NAMALWA (cell line): ENCODE measurements around the gene IREB2.
"Not testable (repeated sequence)": the region's sequence is repeated elsewhere in the genome, so short reads cannot be mapped to it uniquely, and the experiment has no call there.

Source experiments
- DNase-seq: peaks from one replicate; pipeline ENCODE4 v3.0.0-alpha.2; 2015; ENCODE audit warnings: low spot score

Gene IREB2, protein sequence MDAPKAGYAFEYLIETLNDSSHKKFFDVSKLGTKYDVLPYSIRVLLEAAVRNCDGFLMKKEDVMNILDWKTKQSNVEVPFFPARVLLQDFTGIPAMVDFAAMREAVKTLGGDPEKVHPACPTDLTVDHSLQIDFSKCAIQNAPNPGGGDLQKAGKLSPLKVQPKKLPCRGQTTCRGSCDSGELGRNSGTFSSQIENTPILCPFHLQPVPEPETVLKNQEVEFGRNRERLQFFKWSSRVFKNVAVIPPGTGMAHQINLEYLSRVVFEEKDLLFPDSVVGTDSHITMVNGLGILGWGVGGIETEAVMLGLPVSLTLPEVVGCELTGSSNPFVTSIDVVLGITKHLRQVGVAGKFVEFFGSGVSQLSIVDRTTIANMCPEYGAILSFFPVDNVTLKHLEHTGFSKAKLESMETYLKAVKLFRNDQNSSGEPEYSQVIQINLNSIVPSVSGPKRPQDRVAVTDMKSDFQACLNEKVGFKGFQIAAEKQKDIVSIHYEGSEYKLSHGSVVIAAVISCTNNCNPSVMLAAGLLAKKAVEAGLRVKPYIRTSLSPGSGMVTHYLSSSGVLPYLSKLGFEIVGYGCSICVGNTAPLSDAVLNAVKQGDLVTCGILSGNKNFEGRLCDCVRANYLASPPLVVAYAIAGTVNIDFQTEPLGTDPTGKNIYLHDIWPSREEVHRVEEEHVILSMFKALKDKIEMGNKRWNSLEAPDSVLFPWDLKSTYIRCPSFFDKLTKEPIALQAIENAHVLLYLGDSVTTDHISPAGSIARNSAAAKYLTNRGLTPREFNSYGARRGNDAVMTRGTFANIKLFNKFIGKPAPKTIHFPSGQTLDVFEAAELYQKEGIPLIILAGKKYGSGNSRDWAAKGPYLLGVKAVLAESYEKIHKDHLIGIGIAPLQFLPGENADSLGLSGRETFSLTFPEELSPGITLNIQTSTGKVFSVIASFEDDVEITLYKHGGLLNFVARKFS

DNA sequence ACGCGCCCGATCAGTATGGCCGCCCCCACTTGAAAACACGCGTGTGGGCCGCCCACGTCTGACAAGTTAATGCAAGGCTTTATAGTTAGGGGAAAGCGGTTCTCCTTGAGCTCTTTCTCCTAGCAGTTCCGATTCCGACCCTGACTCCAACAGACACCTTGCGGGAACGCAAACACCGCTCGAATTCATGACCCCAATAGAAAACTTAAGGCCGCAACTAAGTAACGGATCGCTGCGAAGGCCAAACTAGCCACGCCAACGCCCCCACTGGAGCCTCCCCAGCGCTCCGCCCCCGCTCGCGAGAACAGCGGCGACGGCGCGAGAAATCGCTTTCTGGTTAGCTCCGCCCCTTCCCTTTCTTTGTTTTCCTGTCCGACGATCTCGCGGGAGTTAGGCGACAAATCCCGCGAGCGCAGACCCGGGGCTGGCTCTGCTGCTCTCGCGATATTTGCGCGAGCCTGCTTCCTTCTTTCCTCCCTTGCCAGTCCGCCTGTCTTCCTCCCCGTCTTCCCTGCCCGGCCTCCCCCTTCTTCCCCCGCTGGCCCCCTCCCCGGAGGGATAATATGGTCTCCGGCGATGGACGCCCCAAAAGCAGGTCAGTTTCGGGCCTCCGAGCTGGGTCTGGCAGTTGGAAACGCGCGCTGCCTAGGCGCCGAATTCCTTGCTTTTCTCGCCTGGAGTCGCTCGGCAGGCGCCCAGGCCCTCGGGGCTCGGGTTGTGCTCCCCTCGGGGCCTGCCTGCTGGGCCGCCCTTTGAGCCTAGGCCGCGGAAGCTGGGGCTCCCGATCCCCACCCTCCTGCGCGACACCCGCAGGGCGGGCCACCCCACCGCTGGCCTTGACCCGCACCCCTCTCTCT is at the start of gene IREB2:
Gene IREB2 (plus strand): TSS at position 455 of the 857 bp plus-strand sequence. CDS start 122 bp downstream, at position 577.
- DNase-seq = peak; percentile 99

DNA sequence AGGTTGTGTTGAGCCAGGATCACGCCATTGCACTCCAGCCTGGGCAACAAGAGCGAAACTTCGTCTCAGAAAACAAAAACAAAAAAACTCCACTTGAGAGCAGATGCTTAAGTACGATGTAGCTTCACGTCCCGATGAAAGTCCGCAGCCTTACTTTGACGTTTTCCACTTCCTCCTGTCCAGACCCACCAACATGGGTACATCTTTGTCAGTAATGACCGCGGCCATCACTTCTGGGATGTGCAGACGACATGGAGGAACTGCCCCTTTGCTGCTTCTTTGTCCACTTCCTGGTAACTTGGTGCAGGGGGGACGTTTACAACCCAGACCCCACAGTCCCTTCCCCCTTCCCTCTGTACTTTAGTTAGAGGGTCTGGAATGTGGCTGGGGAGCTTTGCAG is 49.2 kb upstream of the IREB2 start:
- DNase-seq = no peak

DNA sequence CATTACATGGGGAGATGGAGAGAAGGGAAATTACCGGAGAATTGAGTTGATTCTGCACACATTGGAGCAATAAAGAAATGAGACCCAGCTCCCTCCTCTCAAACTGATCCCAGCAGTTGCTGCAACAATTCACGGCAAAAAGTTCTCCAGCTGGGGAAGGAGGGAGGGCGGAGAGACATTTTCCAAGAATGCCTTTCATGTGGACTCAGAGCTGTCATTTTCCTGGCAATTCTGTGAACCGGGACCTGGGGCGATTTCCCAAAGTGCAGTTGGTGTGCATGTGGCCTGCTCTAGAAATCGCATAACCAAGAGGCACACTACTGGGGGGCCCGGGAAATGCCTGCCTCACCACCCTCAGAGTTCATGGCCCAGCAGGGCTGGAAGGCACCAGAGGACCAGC is 48.7 kb upstream of the IREB2 start:
- no peak for DNase-seq

DNA sequence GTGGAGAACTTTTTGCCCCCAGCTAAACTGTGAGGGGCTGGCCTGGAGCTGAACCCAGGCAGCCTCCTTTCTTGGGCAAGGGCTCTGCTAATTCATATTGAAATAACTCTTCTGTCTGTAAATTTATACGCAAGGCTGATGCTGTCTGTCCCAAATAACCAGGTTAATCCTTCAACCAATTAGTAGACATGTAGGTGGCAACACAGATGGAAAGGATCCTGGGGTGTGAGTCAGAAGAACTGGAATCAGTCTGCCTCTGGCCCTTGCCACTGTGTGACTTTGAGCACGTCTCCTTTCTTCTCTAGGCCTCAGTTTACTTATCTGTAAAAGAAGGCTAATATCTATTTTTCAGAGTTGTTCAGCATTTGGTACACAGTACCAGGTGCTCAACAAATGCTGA is 48.3 kb upstream of the IREB2 start:
- no peak for DNase-seq

DNA sequence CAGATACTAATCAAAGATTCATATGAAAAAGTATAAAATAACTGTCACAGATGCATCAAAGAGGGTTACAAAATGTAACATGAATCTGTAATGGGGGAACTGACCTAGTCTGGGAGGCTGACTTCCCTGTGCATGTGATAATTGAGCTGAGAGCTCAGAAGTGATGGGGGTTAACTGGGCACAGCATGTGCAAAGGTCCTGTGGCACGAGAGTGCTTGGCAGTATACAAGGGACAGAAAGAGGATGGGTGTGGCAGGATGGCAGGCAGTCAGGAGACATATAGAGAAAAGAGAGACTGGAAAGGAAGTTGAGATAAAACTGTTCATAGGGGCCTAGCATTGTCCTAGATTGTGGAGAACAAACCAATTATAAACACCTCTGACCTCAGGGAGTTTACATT is 47.8 kb upstream of the IREB2 start:
- no peak for DNase-seq

DNA sequence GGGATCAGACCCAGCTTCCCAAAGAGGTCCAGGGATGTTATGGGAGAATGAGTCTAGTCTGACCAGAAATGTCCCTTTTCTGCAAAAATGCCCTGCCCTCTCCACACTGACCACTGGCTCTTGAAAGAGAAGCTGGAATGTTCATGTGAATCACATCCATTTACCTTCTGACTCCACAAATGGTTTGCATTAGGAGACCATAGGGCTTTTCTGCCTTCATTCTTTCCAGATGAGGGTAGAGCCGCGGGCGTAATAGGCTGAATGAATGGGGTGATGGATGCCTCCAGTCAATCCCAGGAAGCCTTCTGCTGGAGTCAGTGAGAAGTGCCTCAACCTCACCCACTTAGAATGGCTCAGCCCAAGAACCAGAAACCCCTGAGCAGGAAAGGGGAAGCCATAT is 47.2 kb upstream of the IREB2 start:
- DNase-seq = no peak

DNA sequence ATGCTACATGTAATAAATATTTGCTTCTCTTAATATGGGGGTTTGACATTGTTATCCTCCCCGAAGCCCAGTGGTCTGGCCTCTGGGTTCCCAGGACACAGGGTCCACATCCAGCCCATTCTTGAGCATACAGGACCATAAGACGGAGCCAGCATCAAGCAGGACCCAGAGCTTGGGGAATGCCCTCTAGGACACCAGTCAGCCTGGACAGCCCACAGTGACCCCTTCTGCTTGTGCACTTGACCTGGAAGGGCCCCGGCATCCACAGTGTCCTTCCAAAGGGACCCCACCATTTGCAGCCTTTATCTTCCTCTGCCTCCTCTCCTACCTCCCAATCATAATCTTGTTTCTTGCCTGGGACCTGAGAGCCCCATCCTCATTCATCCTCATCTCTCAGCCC is 46.2 kb upstream of the IREB2 start:
- DNase-seq = no peak

DNA sequence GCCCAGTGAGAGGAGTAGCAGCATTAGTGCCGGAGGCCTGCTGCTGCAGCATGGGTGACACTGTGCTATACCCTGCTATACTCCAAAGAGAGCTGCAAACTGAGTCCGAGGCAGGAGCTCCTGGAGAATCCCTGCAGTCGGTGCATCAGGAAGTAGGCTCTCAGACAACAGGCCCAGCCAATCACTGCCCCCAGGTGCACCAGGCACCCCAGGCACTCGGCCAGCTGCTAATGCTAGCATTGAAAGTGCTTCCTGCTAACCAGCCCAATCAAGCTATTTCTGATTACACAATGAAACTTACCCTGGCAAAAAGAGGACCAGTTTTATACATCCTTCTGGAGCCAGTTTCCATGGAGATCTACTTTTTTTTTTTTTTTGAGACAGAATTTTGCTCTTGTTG is 45.6 kb upstream of the IREB2 start:
- DNase-seq = no peak

DNA sequence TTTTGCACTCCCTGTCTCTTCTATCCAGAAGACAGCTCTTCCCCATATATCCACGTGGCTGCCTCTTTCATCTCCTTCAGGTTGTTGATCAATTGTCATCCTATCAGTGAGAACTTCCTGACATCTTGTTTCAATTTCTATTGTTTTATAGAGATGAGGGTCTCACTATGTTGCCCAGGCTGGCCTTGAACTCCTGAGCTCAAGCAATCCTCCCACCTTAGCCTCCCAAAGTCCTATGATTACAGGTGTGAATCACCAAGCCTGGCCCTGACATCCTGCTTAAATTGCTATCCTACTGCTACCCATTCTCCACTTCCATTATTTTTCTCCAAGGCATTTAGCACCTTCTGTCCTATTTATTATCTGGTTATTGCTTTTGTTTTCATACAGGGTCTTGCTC is 44.9 kb upstream of the IREB2 start:
- DNase-seq = no peak

DNA sequence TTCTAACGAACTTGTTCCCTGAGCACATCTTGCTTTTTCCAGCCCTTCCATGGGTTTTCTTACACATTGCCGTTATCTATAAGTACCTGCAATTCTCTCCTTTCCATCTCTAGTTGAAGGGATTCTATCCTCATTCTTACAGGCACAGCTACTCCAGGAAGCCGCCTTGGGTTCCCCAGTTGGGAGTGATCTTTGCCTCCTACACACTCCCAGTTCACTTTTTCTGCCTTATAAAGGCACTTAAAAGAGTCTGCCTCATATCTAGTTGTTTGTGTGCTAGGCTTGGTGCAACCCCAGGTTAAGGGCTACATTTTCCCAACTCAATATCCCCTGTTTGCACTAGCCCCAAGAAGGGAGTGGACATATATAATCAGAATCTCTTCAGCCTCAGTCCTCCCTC is 44.0 kb upstream of the IREB2 start:
- no peak for DNase-seq

DNA sequence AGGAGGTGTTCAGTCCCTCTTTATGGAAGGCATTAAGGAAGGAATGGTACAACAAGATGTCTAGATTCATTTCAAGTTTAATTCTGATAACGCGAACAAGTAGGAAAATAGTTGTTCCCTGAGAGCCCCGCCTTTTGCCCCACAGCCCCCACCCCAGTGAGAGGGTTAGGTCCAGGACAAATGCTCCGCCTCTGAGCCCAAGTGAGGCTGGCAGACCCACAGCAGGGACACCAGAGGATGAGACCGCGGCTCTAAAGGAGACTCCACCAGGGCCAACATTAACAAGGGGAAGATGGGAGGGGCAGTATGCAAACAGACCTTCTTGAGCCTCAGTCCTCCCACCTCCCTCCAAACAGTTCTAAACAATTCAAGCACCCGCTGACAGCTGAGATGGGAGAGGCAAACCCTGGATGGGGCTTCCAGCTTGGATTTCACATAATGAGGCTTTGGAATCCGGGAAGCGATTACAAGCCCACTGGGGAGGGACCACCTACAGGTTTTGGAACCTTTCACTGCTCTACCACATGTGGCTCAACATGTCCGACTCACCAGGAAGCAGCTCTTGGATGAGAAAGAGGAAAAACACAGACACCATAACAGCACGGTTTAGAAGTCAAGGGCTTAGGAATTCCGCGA is 42.9 kb upstream of the IREB2 start:
- DNase-seq = no peak

DNA sequence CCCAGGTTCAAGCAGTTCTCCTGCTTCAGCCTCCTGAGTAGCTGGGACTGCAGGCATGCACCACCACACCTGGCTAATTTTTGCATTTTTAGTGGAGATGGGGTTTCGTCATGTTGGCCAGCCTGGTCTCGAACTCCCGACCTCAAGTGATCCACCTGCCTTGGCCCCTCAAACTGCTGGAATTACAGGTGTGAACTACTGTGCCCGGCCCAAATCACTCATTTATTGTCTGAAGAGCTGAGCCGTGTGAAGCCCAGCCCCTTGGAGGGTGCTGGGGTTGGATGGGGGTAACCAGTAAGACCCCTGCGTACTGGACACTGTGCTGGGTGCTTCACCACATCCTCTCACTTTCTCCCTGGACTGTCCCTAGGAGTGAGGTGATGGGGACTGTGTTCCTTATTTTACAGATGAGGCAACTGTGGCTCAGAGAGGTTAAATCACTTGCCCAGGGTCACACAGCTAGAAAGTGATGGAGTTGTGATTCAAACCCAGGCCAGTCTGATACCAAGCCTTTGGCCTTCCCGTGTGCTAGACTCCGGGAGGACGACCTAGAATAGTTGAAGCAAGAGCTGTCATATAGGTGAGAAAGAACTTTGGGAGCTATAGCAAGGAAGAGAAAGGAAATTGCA is 41.7 kb upstream of the IREB2 start:
- DNase-seq = no peak

DNA sequence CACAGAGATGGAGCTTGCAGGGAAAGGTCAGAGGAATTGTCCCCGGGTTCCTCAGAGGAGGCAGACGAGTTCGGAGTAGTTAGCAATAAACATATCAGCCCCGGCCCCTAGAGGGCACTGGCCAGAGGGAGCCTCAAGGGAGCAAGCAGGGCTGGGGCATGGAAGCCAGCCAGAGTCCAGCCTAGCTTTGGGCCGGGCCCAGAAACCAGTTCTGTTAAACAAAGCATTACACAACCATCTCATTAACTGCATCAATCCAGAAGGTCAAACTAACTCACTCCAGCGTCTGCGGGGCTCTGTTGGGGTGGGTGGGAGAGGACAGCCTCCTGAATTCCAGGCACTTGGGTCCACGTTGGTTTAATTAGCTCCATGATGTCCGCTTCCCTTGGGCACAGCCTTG is 41.0 kb upstream of the IREB2 start:
- DNase-seq = peak; percentile 12

DNA sequence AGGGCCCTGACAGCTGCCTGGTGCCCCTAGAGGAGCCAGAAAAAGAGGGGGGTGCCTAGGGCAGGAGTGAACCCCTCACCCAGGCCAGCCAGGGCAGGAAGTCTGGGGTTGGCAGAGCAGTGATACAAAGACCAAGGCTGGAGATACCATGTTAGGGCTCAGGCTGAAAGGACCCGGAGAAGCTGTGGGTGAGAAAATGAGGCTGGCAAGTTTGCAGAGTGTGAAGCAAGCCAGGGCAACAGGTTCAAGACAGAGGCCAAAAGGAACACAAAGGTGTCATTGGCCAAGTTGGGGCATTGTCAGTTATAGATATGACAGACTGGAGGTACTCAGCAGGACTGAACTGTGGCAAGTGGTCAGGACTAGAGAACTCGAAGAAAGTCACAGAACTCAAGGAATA is 40.6 kb upstream of the IREB2 start:
- DNase-seq = no peak

DNA sequence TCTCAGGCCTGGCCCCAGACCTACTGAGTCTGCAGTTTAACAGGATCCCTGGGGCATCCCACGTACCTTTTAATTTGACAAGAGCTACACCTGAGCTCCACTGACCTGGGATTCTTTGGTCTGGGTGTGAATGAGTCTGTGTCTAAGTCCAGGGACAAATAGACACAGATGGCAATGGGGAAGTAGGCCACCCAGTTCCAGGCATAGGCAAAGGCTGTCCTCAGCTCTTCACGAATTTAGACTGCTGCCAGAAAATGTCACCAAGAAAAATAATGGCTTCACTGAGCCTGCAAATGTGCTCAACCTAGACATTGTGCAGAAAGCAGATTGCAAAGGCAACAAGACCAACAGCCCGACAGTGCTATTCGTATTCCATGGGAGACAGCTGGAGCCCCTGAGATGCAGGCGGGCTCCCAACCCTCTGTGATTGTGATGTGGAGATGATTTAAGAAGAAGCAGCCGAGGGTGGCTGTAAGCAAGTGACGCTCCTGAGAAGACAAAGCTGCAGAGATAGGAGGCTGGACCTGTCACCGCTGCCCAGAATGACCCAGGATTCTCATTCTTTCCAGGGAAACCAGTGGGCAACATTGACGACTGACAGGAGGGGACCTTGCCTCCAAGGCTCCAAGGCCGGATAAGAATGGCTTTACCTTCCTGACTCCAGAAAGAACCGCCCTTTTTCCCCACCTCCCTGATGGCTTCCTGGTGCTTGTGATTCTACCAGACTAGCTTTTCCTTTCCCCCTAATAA is 39.8 kb upstream of the IREB2 start:
- no peak for DNase-seq

DNA sequence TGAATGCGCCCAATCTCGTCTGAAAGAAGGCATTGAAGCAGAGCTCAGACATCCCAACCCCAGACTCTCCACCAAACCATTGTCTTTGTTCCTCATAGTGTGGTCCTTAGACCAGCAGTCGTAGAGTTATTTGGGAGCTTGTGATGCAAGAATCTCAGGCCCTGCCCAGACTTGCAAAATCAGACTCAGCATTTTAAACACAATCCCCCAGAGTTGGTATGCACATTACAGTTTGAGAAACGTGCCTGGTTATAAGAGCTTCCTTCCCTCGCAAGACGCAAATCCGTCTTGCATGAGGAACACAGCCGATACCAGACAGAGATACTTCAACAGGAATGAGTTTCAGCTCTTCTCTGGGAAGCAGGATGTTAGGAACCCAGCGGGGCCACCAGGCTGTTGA is 38.9 kb upstream of the IREB2 start:
- DNase-seq = no peak

DNA sequence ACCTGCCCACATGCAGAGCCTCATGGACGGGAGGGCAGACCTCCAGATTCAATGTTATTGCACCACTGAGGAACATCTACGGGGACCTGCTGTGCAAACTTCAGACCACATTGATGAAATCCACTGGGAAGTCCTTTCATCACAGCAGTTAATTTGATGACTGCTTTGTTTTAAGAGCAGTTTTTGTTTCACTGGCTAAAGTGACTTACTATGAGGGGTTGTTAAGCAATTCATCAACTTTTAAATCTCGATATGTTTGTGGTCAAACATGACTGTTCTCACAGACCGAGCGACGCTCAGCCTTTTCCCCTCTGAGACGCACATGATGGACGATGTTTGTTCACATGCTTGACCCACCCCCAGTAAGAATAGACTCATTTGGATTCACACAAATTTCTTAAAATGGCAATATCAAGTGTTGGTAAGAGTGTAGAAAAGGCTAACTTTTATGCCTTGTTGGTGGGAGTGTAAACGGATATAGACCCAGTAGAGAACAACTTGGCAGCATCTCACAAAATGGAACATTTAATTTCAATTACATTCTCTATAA is 35.9 kb upstream of the IREB2 start:
- DNase-seq = no peak

DNA sequence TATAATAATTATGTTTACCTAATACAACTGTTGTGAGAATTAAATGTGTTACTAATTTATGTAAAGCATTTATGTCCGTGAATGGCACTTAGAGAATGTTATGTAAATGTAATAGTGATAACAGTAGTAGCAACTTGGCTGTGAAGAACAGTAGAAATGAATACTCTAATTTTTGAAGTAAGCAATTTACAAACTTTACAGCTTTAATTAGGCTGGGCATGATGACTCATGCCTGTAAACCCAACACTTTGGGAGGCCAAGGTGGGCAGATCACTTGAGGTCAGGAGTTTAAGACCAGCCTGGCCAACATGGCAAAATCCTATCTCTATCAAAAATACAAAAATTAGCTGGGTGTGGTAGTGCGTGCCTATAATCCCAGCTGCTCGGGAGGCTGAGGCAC is 33.9 kb upstream of the IREB2 start:
- DNase-seq = no peak

DNA sequence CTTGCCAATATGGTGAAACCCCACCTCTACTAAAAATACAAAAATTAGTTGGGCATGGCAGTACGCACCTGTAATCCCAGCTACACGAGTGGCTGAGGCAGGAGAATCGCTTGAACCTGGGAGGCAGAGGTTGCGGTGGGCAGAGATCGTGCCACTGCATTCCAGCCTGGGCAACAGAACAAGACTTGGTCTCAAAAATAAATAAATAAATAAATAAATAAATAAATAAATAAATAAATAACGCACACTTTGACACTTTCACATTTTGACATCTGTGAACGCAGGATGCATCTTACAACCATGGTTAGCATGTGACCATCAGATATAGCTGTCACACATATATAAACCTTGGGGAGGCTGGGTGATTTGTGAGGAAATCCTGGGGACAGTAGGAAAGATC is 33.2 kb upstream of the IREB2 start:
- not testable (repeated sequence) for DNase-seq

DNA sequence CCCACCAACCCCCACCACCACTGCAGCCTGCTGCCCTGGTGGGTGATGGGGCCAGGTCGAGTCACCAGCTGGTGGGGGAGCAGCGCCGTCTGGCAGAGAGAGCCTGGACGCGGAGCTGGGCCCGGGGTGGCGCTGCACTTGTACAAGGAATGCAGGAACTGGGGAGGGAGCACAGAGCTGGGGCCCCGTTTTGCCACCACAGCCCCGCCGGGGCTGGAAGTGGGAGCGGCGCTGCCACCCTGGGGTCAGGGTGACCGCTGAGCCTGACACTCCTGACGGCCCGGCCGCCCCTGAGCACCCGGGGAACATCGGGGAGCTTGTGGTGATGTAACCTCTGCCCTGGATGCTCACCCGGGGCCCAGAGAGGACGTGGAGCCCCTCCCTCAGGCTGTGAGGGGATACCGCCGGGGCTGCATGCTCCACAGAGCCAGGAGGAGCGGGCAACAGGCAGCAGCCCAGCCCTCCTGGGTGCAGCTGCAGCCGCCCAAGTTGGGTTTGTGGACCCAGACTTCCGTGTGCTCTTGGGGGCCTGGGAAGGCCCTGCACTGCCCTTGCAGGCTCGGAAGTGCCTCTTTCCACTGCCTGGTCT is 32.6 kb upstream of the IREB2 start:
- no peak for DNase-seq
